PFSK-1 (cell line): ENCODE measurements around the gene KRTAP3-3.

Experiments
- FOXP2 ChIP-seq: optimal IDR thresholded peaks from 2 replicates; pipeline ENCODE3; 2011; ENCODE audit warnings: borderline replicate concordance, control low read depth, inconsistent platforms; ENCODE audit not compliant: insufficient read depth; ENCODE audit errors: extremely low read length, extremely low read depth
- POLR2AphosphoS5 ChIP-seq: IDR thresholded peaks from 2 replicates; pipeline ENCODE4 v1.6.1; 2012; ENCODE audit warnings: low read depth, mild to moderate bottlenecking, control low read depth, low read length, moderate library complexity
- REST ChIP-seq, 2 experiments: IDR thresholded peaks; 2 replicates each; pipeline versions ENCODE4 v1.6.1 to v1.8.0; 2011 to 2012; ENCODE audit warnings: low read depth in 2 of 2, low read length in 2 of 2, control low read depth in 1 of 2, inconsistent platforms in 1 of 2, mild to moderate bottlenecking in 1 of 2, moderate library complexity in 1 of 2; ENCODE audit not compliant: insufficient read depth in 1 of 2
- SIN3A ChIP-seq: IDR thresholded peaks from 2 replicates; pipeline ENCODE4 v1.6.1; 2012; ENCODE audit warnings: mild to moderate bottlenecking, low read length, moderate library complexity, borderline replicate concordance; ENCODE audit not compliant: insufficient read depth
- TAF1 ChIP-seq: IDR thresholded peaks from 2 replicates; pipeline ENCODE4 v1.6.1; 2012; ENCODE audit warnings: low read length, control low read depth, borderline replicate concordance; ENCODE audit not compliant: insufficient read depth

KRTAP3-3 gene

GRCh38 chr17:41012326-41013120 lies 18.6 kb upstream of the KRTAP3-3 start:
- TF ChIP-seq SIN3A (no peak), POLR2AphosphoS5 (no peak), FOXP2 (no peak), TAF1 (no peak), REST (IDR thresholded peaks at IDR 0.05; ENCODE audit: insufficient read depth in 1 of 2, low read depth in 2 of 2, low read length in 2 of 2) (no peak)

- TF ChIP-seq SIN3A (no peak), POLR2AphosphoS5 (no peak), FOXP2 (no peak), TAF1 (no peak), REST (IDR thresholded peaks at IDR 0.05; ENCODE audit: insufficient read depth in 1 of 2, low read depth in 2 of 2, low read length in 2 of 2) (no peak)
These were observed 16.5 kb upstream of the KRTAP3-3 start for GRCh38 chr17:41010441-41010840.

- TF ChIP-seq SIN3A (no peak), REST (IDR thresholded peaks at IDR 0.05; ENCODE audit: insufficient read depth in 1 of 2, low read depth in 2 of 2, low read length in 2 of 2) (no peak), POLR2AphosphoS5 (no peak), TAF1 (no peak), FOXP2 (no peak)
These were observed 16.0 kb upstream of the KRTAP3-3 start for GRCh38 chr17:41009936-41010335.

GRCh38 chr17:41009301-41009760 lies 15.4 kb upstream of the KRTAP3-3 start:
- TF ChIP-seq REST (IDR thresholded peaks at IDR 0.05; ENCODE audit: insufficient read depth in 1 of 2, low read depth in 2 of 2, low read length in 2 of 2) (no peak), SIN3A (no peak), FOXP2 (no peak), TAF1 (no peak), POLR2AphosphoS5 (no peak)
